CD14-positive monocyte (primary cell): Measurements from ENCODE around the gene ECE2. TPM values are rescaled to one million over a fixed set of nuclear protein-coding genes. Genes with fewer than 3 reads are reported as not detected.

Source experiments
- DNase-seq, 3 donors: peaks; one replicate each; pipeline ENCODE4 v3.0.0-alpha.2; 2011 to 2022
- H2AFZ ChIP-seq: 2 replicates; pipeline ENCODE4 v1.6.0; 2012; ENCODE audit warnings: mild to moderate bottlenecking, low read depth, low read length, inconsistent platforms; ENCODE audit not compliant: insufficient read depth, poor library complexity, severe bottlenecking
- H3K27ac ChIP-seq, 2 donors: 1 replicate in 1 of 2; 2 replicates in 1 of 2; pipeline ENCODE4 v1.5.1; 2012 to 2013; ENCODE audit warnings: low read length in 2 of 2, control low read depth in 1 of 2, inconsistent platforms in 1 of 2, low read depth in 1 of 2, mild to moderate bottlenecking in 1 of 2
- H3K27me3 ChIP-seq, 2 donors: one replicate each; pipeline versions ENCODE4 v1.6.0 to v1.6.1; 2011 to 2013; ENCODE audit warnings: low read length in 2 of 2; ENCODE audit not compliant: control insufficient read depth in 2 of 2, insufficient read depth in 2 of 2
- H3K36me3 ChIP-seq, 2 donors: replicated peaks in 1 of 2; 1 replicate in 1 of 2; 2 replicates in 1 of 2; pipeline versions ENCODE4 v1.5.1 to v1.6.1; 2012 to 2013; ENCODE audit warnings: low read length in 2 of 2, control low read depth in 1 of 2, inconsistent platforms in 1 of 2, mild to moderate bottlenecking in 1 of 2; ENCODE audit not compliant: insufficient read depth in 2 of 2, control insufficient read depth in 1 of 2
- H3K4me1 ChIP-seq, 2 donors: 1 replicate in 1 of 2; 2 replicates in 1 of 2; pipeline versions ENCODE4 v1.5.1 to v1.6.1; 2012 to 2013; ENCODE audit warnings: low read length in 2 of 2, control low read depth in 1 of 2, inconsistent platforms in 1 of 2, mild to moderate bottlenecking in 1 of 2, moderate library complexity in 1 of 2; ENCODE audit not compliant: insufficient read depth in 2 of 2, control insufficient read depth in 1 of 2
- H3K4me2 ChIP-seq: replicated peaks from 2 replicates; pipeline ENCODE3; 2012; ENCODE audit warnings: low read length, moderate library complexity, mild to moderate bottlenecking; ENCODE audit not compliant: poor library complexity, severe bottlenecking; ENCODE audit errors: extremely low read depth
- H3K4me3 ChIP-seq, 3 experiments: fragments of 200-600 bp in 1 of 3; sonication (generic) in 1 of 3; replicated peaks in 1 of 3; 1 replicate in 2 of 3; 2 replicates in 1 of 3; pipeline ENCODE4 v1.5.1; 2011 to 2013; ENCODE audit warnings: low read length in 3 of 3, mild to moderate bottlenecking in 3 of 3, control low read depth in 2 of 3, low read depth in 2 of 3, inconsistent platforms in 1 of 3, moderate library complexity in 1 of 3
- H3K79me2 ChIP-seq: 2 replicates; pipeline ENCODE4 v1.6.0; 2012; ENCODE audit warnings: mild to moderate bottlenecking, control low read depth, inconsistent platforms, low read length, moderate library complexity; ENCODE audit not compliant: insufficient read depth
- H3K9ac ChIP-seq: 2 replicates; pipeline ENCODE4 v1.6.0; 2017; ENCODE audit warnings: low read length, mild to moderate bottlenecking; ENCODE audit not compliant: insufficient read depth, poor library complexity, severe bottlenecking
- H3K9me3 ChIP-seq, 2 donors: replicated peaks in 1 of 2; 1 replicate in 1 of 2; 2 replicates in 1 of 2; pipeline versions ENCODE4 v1.5.1 to v1.6.1; 2012 to 2013; ENCODE audit warnings: low read length in 2 of 2, control low read depth in 1 of 2; ENCODE audit not compliant: control insufficient read depth in 1 of 2, insufficient read depth in 1 of 2
- H4K20me1 ChIP-seq: 2 replicates; pipeline ENCODE4 v1.6.0; 2012; ENCODE audit warnings: mild to moderate bottlenecking, low read length, control low read depth, moderate library complexity; ENCODE audit not compliant: insufficient read depth
- H3K27ac Mint-ChIP-seq, 7 donors: one replicate each; pipeline ENCODE4 v1.8.0; 2020; ENCODE audit warnings: mild to moderate bottlenecking in 7 of 7, mixed read lengths in 7 of 7, moderate library complexity in 6 of 7, inconsistent platforms in 2 of 7
- H3K27me3 Mint-ChIP-seq, 3 donors: one replicate each; pipeline ENCODE4 v1.8.0; 2021 to 2022; ENCODE audit warnings: low read depth in 3 of 3, mild to moderate bottlenecking in 3 of 3, mixed read lengths in 3 of 3, moderate library complexity in 3 of 3, inconsistent platforms in 1 of 3
- H3K36me3 Mint-ChIP-seq, 2 donors: one replicate each; pipeline ENCODE4 v1.8.0; 2020; ENCODE audit warnings: mixed read lengths in 2 of 2, inconsistent platforms in 1 of 2, mild to moderate bottlenecking in 1 of 2
- H3K4me1 Mint-ChIP-seq: one replicate; pipeline ENCODE4 v1.8.0; 2020; ENCODE audit warnings: mild to moderate bottlenecking, mixed read lengths
- H3K4me3 Mint-ChIP-seq, 2 donors: one replicate each; pipeline ENCODE4 v1.8.0; 2020; ENCODE audit warnings: mild to moderate bottlenecking in 2 of 2, mixed read lengths in 2 of 2, moderate library complexity in 1 of 2
- H3K9me3 Mint-ChIP-seq, 7 donors: one replicate each; pipeline ENCODE4 v1.8.0; 2020 to 2022; ENCODE audit warnings: mixed read lengths in 7 of 7, mild to moderate bottlenecking in 6 of 7, moderate library complexity in 6 of 7, inconsistent platforms in 2 of 7
- CTCF ChIP-seq: fragments of 200-600 bp; IDR thresholded peaks from one replicate; pipeline ENCODE4 v1.8.0; 2022; ENCODE audit warnings: antibody characterized with exemption, mild to moderate bottlenecking
- WGBS: methylation state at CpG from one replicate; pipeline ENCODE4 v1.1.5; 2013; ENCODE audit warnings: missing lambda C conversion rate; ENCODE audit not compliant: insufficient coverage; 5-methylcytosine and 5-hydroxymethylcytosine counted together
- intact Hi-C, 2 donors: fragments of 100-400 bp; cut with micrococcal nuclease; formaldehyde crosslinking; loops; one replicate each; pipeline versions ENCODE4 v1.15.0 to v1.15.1; 2023
- polyA plus RNA-seq, 3 donors: library from polyadenylated mRNA; depleted of rRNA in 1 of 3; unstranded in 2 of 3; stranded (reverse) in 1 of 3; fragments of 300-500 nt in 2 of 3; fragments of >200 nt in 1 of 3; fragmentation: Illumina TruSeq in 2 of 3; gene quantifications; 1 replicate in 2 of 3; 2 replicates in 1 of 3; pipeline ENCODE4 v1.2.3, GENCODE V29; 2012 to 2021

ECE2 gene
- polyA plus RNA-seq, 3 donors = not detected

DNA sequence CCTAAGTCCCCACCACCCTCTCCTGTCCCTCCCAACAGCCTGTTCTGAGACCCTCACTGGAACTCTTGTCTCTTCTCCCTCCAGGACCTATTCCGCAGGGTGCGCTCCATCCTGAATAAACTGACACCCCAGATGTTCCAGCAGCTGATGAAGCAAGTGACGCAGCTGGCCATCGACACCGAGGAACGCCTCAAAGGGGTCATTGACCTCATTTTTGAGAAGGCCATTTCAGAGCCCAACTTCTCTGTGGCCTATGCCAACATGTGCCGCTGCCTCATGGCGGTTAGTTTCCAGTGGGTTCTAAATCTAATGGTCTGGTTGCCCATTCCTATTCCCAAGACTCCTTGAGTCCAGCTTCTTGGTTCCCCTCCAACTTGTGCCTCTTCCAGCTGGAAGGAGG, 47.9 kb downstream of the ECE2 start:
- no peak overlapping the region for H3K4me2 ChIP-seq
- H3K4me3 ChIP-seq = no peak overlapping the region
- H3K36me3 ChIP-seq = peaks cover 81% of the 10 kb centered on the region in 2 donors
- H3K4me3 Mint-ChIP-seq = no peak overlapping the region
- H3K27me3 Mint-ChIP-seq = peaks cover 0 to 2% (median 2%) of the 10 kb centered on the region in 3 donors
- H3K79me2 ChIP-seq = peaks cover 78% of the 10 kb centered on the region
- peak overlapping the region; percentile 42 to 97 (median 93) for H3K27ac Mint-ChIP-seq
- TF ChIP-seq CTCF = no peak
- peaks cover 79% of the 10 kb centered on the region for H4K20me1 ChIP-seq
- intact Hi-C loops = no loop called here
- H2AFZ ChIP-seq = no peak overlapping the region
- H3K36me3 Mint-ChIP-seq = peaks cover 84 to 86% of the 10 kb centered on the region in 2 donors
- peaks cover 0 to 2% (median 0%) of the 10 kb centered on the region in 7 donors for H3K9me3 Mint-ChIP-seq
- H3K4me1 ChIP-seq = peaks cover 45 to 48% of the 10 kb centered on the region in 2 donors
- H3K9ac ChIP-seq = no peak overlapping the region
- H3K27ac ChIP-seq = peak overlapping the region in 1 of 2 donors; percentile 89
- H3K4me1 Mint-ChIP-seq = peaks cover 47% of the 10 kb centered on the region
- H3K9me3 ChIP-seq = no peaks in the 10 kb centered on the region
- no peak for DNase-seq
- no peaks in the 10 kb centered on the region for H3K27me3 ChIP-seq
- 99% methylated on average over 8 of the region's 8 CpGs for WGBS

DNA sequence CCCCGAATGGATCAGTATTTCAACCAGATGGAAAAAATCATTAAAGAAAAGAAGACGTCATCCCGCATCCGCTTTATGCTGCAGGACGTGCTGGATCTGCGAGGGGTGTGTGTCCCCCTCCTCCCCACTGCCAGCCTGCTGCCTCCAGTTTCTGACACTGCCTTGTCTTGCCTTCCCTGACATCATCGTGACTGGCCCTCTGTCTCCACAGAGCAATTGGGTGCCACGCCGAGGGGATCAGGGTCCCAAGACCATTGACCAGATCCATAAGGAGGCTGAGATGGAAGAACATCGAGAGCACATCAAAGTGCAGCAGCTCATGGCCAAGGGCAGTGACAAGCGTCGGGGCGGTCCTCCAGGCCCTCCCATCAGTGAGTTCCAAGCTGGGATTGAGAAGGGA, 49.4 kb downstream of the ECE2 start:
- Histone ChIP-seq H3K9me3 (no peaks in the 10 kb centered on the region), H3K27ac (peak overlapping the region in 1 of 2 donors; percentile 36), H3K36me3 (peaks cover 96% of the 10 kb centered on the region in 2 donors), H3K9ac (no peak overlapping the region), H3K4me3 (no peak overlapping the region), H3K4me1 (peaks cover 31 to 32% of the 10 kb centered on the region in 2 donors), H2AFZ (no peak overlapping the region), H4K20me1 (peaks cover 85% of the 10 kb centered on the region), H3K4me2 (no peak overlapping the region), H3K27me3 (no peaks in the 10 kb centered on the region), H3K79me2 (peaks cover 63% of the 10 kb centered on the region)
- TF ChIP-seq CTCF = no peak
- WGBS = 100% methylated on average over 12 of the region's 13 CpGs
- Mint-ChIP-seq H3K4me3 (no peak overlapping the region), H3K27me3 (peaks cover 0 to 2% (median under 1%) of the 10 kb centered on the region in 3 donors), H3K27ac (peak overlapping the region in 5 of 7 donors; percentile 6 to 81 (median 49)), H3K4me1 (peaks cover 33% of the 10 kb centered on the region), H3K9me3 (peaks cover 0 to 2% (median 0%) of the 10 kb centered on the region in 7 donors), H3K36me3 (peaks cover 99 to 100% of the 10 kb centered on the region in 2 donors)
- intact Hi-C loops = no loop called here
- no peak for DNase-seq
